Vagina (tissue), 2 donors: ENCODE data around the gene TCN1.

Source experiments
- CTCF ChIP-seq, 3 experiments: fragments of 450-650 bp in 2 of 3; fragments of 200-600 bp in 1 of 3; sonication (generic) in 1 of 3; IDR thresholded peaks; one replicate each; pipeline ENCODE4 v1.5.1; 2017 to 2019; ENCODE audit warnings: antibody characterized with exemption in 3 of 3, mild to moderate bottlenecking in 2 of 3, moderate library complexity in 2 of 3
- POLR2A ChIP-seq, 2 donors: fragments of 450-650 bp; IDR thresholded peaks; one replicate each; pipeline ENCODE4 v1.6.1; 2017; ENCODE audit warnings: antibody characterized with exemption in 2 of 2, mild to moderate bottlenecking in 2 of 2, moderate library complexity in 2 of 2
- POLR2AphosphoS5 ChIP-seq, 2 donors: sonication (generic); formaldehyde crosslinking; IDR thresholded peaks; one replicate each; pipeline ENCODE4 v1.9.0; 2017; ENCODE audit warnings: antibody characterized with exemption in 2 of 2, mild to moderate bottlenecking in 2 of 2, low read depth in 1 of 2; ENCODE audit not compliant: insufficient read depth in 1 of 2

GRCh38 chr11:59842316-59842715, 24.0 kb downstream of the TCN1 start:
- TF ChIP-seq CTCF (IDR thresholded peaks at IDR 0.05) (no peak), POLR2AphosphoS5 (IDR thresholded peaks at IDR 0.05; ENCODE audit: insufficient read depth in 1 of 2, low read depth in 1 of 2) (no peak), POLR2A (IDR thresholded peaks at IDR 0.05) (no peak)
